ENCODE data around the gene FMR1.

DNA sequence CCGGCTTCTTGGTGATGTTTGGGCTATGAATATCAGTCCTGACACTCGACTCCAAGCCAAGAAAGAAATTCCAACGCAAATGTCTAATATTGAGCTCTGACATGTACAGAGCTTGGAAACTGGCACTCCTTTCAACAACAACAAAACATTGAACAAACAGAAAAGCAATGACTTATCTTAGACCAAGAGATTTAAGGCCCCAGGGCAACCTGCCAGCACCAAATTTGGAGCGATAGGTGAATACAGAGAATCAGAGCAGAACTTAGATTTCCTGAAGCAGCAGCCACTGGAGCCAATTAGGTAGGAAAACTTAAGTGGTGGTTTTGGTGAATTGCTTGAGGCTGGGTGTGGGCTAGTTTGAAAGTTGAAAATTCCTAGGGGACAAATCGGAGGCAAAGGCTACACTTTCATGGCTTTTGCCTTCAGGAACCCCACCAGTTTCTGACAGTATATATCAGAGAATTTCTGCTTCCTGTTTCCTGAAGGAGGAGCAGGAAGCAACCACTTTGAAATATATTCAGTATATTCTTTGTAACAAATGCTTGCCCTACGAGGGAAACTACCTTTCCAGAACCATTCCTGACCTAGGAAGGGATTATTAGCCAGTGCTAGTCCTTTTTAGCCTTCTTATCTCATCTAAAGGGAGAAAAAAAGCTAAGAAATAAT lies 10.1 kb upstream of the FMR1 start:
- TF ChIP-seq POLR2A (IDR thresholded peaks at IDR 0.05; ENCODE audit: low read depth, low read length) (no peak), POLR2AphosphoS5 (IDR thresholded peaks at IDR 0.05; ENCODE audit: low read depth, low read length) (no peak)

Measured in GM12892 (cell line).